GM12878 (cell line): ENCODE results near the gene PRAMEF8.
"Not testable (repeated sequence)": the region's sequence is repeated elsewhere in the genome, so short reads cannot be mapped to it uniquely, and the experiment has no call there.

ENCODE experiments used
- CREM ChIP-seq: IDR thresholded peaks from 2 replicates; pipeline ENCODE4 v1.6.1; 2014; ENCODE audit warnings: antibody characterized with exemption, low read depth
- HDAC6 ChIP-seq: fragments of 200-600 bp; sonication (generic); IDR thresholded peaks from one replicate; pipeline ENCODE4 v1.8.0; 2017; ENCODE audit warnings: antibody characterized with exemption; ENCODE audit not compliant: unreplicated experiment
- SP1 ChIP-seq: IDR thresholded peaks from one replicate; pipeline ENCODE4 v1.6.1; 2011; ENCODE audit warnings: low read depth, low read length
- SREBF1 ChIP-seq: IDR thresholded peaks from 2 replicates; pipeline ENCODE4 v1.6.1; 2012; ENCODE audit warnings: mild to moderate bottlenecking, low read length
- TAF1 ChIP-seq: IDR thresholded peaks from 2 replicates; pipeline ENCODE4 v1.6.1; 2011; ENCODE audit warnings: mild to moderate bottlenecking, low read depth, low read length, borderline replicate concordance
- TCF12 ChIP-seq: IDR thresholded peaks from 2 replicates; pipeline ENCODE4 v1.6.1; 2011; ENCODE audit warnings: low read depth, mild to moderate bottlenecking, low read length
- TF ChIP-seq, protein P1 (sequence below), 3 experiments: IDR thresholded peaks in 2 of 3; conservative IDR thresholded peaks in 1 of 3; 2 replicates each; pipeline ENCODE4 v1.5.1; 2011; ENCODE audit warnings: low read depth in 3 of 3, low read length in 3 of 3, mild to moderate bottlenecking in 3 of 3, control low read depth in 2 of 3, moderate library complexity in 2 of 3, inconsistent platforms in 1 of 3, mixed read lengths in 1 of 3; ENCODE audit not compliant: control insufficient read depth in 2 of 3, insufficient read depth in 1 of 3; ENCODE audit errors: extremely low read depth in 1 of 3

DNA sequence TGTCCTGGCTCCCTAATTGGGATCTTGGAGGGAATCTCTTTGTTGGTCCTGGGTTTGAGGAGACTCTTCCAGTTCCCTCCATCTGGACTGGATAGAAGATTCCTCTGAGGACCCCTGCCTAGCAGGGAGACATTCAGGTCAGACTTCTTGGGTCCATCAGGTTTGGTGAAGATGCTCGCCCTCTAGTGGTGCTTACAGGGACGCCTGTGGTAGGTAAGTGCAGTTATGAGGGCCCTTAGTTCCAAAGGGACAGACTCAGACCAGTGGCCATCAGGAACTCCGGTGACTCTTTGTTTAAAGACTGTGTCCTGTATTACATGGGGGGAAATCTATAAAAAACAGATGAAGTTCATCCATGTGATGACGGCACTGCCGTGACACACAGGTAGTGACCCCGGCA, 7.9 kb downstream of the PRAMEF8 start:
- not testable (repeated sequence) for TF ChIP-seq CREM, SREBF1, TCF12, HDAC6, TAF1, SP1
- TF ChIP-seq, protein P1, sequence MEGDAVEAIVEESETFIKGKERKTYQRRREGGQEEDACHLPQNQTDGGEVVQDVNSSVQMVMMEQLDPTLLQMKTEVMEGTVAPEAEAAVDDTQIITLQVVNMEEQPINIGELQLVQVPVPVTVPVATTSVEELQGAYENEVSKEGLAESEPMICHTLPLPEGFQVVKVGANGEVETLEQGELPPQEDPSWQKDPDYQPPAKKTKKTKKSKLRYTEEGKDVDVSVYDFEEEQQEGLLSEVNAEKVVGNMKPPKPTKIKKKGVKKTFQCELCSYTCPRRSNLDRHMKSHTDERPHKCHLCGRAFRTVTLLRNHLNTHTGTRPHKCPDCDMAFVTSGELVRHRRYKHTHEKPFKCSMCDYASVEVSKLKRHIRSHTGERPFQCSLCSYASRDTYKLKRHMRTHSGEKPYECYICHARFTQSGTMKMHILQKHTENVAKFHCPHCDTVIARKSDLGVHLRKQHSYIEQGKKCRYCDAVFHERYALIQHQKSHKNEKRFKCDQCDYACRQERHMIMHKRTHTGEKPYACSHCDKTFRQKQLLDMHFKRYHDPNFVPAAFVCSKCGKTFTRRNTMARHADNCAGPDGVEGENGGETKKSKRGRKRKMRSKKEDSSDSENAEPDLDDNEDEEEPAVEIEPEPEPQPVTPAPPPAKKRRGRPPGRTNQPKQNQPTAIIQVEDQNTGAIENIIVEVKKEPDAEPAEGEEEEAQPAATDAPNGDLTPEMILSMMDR (IDR thresholded peaks at IDR 0.05 in 2 of 3, conservative IDR thresholded peaks at IDR 0.05 in 1 of 3; ENCODE audit: control insufficient read depth in 2 of 3, extremely low read depth in 1 of 3, insufficient read depth in 1 of 3, low read depth in 3 of 3, low read length in 3 of 3), result peak in 1 of 3 experiments; percentile 1; a peak in 1 of 6 replicates
